ENCODE results near the gene IL17C. TPM values are rescaled to one million over a fixed set of nuclear protein-coding genes. Genes with fewer than 3 reads are reported as not detected.

Gene IL17C
- total and polyA plus RNA-seq, 10 of the 15 experiments (the other 5 are each of a cell fraction or from before 2014, with no cell fraction given): not detected

GRCh38 chr16:88601313-88602036 lies 36.9 kb upstream of the IL17C start:
- in situ Hi-C loops (cut with MboI): no loop called here
- Histone ChIP-seq H3K27ac (ENCODE audit: control insufficient read depth, insufficient read depth) (no peak overlapping the region), H3K9me3 (replicated peaks; ENCODE audit: control insufficient read depth, insufficient read depth, low read length) (no peaks in the 10 kb centered on the region), H3K4me3 (no peak overlapping the region), H2AFZ (ENCODE audit: control insufficient read depth, low read depth, low read length) (no peak overlapping the region), H3K4me2 (ENCODE audit: control insufficient read depth, insufficient read depth) (no peak overlapping the region), H3K79me2 (ENCODE audit: control insufficient read depth, insufficient read depth, low read length) (no peaks in the 10 kb centered on the region), H3K36me3 (ENCODE audit: control insufficient read depth in 2 of 2, insufficient read depth in 2 of 2, low read length in 1 of 2) (peaks cover 32 to 41% of the 10 kb centered on the region in 2 experiments), H4K20me1 (ENCODE audit: control insufficient read depth, insufficient read depth) (no peaks in the 10 kb centered on the region), H3K4me1 (ENCODE audit: control insufficient read depth, insufficient read depth, low read length) (no peaks in the 10 kb centered on the region; the same call in 1 of the 2 replicates), H3K9ac (ENCODE audit: control insufficient read depth, insufficient read depth, low read length) (no peak overlapping the region), H3K27me3 (replicated peaks in 1 of 2; ENCODE audit: control insufficient read depth in 2 of 2, insufficient read depth in 2 of 2, low read length in 1 of 2) (no peaks in the 10 kb centered on the region)
- intact Hi-C loops (cut with micrococcal nuclease; ENCODE audit: unreplicated experiment): no loop called here
- DNase-seq (ENCODE audit: low read depth, low spot score): no peak
- ATAC-seq: no peak
- POLR2A ChIA-PET: no interaction called here
- SMC1A ChIA-PET (ENCODE audit: uncharacterized antibody, unreplicated experiment): no interaction called here
- CTCF ChIA-PET: no interaction called here
- WGBS (ENCODE audit: insufficient coverage, insufficient replicate concordance, low lambda C conversion rate, missing lambda C conversion rate): 79% methylated on average over 9 of the region's 9 CpGs
- no peak for FAIRE-seq
- BruUV-seq (replicated peaks): no TSS peak
- RAD21 ChIA-PET (ENCODE audit: unreplicated experiment): no interaction called here
- TF ChIP-seq ZNF592 (IDR thresholded peaks at IDR 0.05): no peak
- no peak for TF ChIP-seq SKIL (IDR thresholded peaks at IDR 0.05; ENCODE audit: low read depth, poor library complexity, severe bottlenecking)
- TF ChIP-seq RAD21 (IDR thresholded peaks at IDR 0.05; ENCODE audit: insufficient read depth, low read depth, low read length): no peak
- no peak for TF ChIP-seq BMI1 (IDR thresholded peaks at IDR 0.05; ENCODE audit: borderline replicate concordance)
- TF ChIP-seq STAT1 (conservative IDR thresholded peaks at IDR 0.05): no peak
- TF ChIP-seq KLF5 (IDR thresholded peaks at IDR 0.05; ENCODE audit: partially characterized antibody): no peak
- TF ChIP-seq ZSCAN29 (IDR thresholded peaks at IDR 0.05): no peak
- TF ChIP-seq NBN (IDR thresholded peaks at IDR 0.05): no peak
- TF ChIP-seq EED (IDR thresholded peaks at IDR 0.05; ENCODE audit: low read depth): no peak
- TF ChIP-seq ZBTB4 (CRISPR knock-in tag; IDR thresholded peaks at IDR 0.05): no peak
- TF ChIP-seq USF2 (IDR thresholded peaks at IDR 0.05; ENCODE audit: borderline replicate concordance, low read depth, low read length): no peak
